ENCODE data around the gene SMAP1. TPM values are rescaled to one million over a fixed set of nuclear protein-coding genes. Genes with fewer than 3 reads are reported as not detected.

SMAP1 gene
- total RNA-seq, 1 donor: 20.3 TPM

DNA sequence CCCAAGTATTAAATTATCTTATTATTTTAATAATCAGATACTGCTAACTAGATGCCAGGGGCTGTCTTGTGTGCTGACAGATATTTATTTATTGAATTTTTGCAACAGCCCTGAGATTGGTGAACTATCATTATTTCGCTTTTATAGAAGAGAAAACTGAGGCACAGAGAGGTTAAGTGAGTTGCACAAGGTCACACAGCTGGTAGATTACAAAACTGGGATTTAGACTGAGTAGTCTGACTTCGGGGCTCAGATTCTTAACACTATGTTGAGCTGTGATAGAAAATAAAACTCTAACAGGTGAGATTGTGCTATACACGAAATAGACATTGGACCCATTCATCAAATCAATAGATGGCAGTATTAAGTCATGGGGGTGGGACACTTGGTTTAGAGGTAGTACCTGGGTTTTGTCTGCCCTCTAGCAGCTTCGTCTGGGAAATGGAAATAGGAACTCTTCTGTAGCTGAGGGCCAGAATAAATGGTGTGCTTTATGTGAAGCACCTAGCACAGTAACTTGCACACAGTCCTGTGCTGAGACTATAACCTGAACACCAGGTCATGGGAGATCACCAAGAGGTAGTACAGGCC, 175.7 kb downstream of the SMAP1 start:
- H3K4me3 ChIP-seq (ENCODE audit: low read depth, low read length): no peak overlapping the region
- no peak for DNase-seq (ENCODE audit: low read depth)
- TF ChIP-seq, protein P1, sequence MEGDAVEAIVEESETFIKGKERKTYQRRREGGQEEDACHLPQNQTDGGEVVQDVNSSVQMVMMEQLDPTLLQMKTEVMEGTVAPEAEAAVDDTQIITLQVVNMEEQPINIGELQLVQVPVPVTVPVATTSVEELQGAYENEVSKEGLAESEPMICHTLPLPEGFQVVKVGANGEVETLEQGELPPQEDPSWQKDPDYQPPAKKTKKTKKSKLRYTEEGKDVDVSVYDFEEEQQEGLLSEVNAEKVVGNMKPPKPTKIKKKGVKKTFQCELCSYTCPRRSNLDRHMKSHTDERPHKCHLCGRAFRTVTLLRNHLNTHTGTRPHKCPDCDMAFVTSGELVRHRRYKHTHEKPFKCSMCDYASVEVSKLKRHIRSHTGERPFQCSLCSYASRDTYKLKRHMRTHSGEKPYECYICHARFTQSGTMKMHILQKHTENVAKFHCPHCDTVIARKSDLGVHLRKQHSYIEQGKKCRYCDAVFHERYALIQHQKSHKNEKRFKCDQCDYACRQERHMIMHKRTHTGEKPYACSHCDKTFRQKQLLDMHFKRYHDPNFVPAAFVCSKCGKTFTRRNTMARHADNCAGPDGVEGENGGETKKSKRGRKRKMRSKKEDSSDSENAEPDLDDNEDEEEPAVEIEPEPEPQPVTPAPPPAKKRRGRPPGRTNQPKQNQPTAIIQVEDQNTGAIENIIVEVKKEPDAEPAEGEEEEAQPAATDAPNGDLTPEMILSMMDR (IDR thresholded peaks at IDR 0.05; ENCODE audit: insufficient read depth, low read depth, low read length): no peak

DNA sequence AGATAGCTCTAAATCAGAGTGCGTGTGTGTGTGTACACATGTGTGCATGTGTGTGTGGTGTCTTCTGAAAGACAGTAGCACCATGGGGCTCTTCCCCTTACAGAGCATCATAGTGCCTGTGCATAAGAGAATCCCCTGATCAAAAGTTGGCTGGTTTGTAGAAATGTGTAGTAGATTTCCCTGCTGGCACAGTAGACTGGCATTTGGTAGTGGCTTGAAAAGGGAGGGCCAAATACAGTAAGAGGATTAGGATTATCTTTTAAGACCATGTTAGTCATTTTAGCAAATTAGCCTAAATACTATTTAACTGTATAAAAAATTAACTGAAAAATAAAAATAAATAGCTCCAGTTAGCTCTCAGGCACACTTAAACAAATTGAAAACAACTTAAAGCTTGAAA, 176.6 kb downstream of the SMAP1 start:
- TF ChIP-seq, protein P1 (IDR thresholded peaks at IDR 0.05; ENCODE audit: insufficient read depth, low read depth, low read length): no peak
- no peak overlapping the region for H3K4me3 ChIP-seq (ENCODE audit: low read depth, low read length)
- no peak for DNase-seq (ENCODE audit: low read depth)

DNA sequence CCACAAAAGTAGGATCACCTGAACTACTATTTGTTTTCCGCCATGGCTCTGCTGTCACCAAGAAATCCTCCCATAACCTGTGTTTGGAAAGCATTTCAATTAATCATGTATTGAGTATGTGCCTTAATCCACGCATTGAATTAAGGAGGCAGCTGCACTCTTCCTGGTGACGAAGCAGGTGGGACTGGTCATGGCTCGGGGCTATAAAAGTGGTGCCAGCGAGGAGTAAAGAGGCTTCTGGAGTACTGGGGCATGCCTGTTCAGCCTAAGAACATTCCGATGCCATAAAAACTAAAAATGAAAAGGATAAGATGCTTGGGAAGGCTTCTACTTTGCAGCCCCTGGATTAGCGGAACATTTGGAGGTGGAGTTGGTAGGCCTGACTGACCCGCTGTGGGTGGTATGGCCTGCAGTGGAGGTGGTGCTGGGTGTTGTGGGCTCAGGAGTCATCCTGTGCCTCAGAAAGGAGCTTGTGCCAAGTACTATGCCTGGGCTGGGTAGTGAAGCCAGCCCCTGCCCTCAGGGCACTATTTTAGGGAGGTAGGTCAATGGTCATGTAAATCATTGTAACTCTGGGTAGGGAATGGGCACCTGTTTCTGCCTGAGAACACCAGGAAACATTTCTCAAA, 178.6 kb downstream of the SMAP1 start:
- no peak overlapping the region for H3K4me3 ChIP-seq (ENCODE audit: low read depth, low read length)
- TF ChIP-seq, protein P1 (IDR thresholded peaks at IDR 0.05; ENCODE audit: insufficient read depth, low read depth, low read length): no peak
- DNase-seq (ENCODE audit: low read depth): no peak

DNA sequence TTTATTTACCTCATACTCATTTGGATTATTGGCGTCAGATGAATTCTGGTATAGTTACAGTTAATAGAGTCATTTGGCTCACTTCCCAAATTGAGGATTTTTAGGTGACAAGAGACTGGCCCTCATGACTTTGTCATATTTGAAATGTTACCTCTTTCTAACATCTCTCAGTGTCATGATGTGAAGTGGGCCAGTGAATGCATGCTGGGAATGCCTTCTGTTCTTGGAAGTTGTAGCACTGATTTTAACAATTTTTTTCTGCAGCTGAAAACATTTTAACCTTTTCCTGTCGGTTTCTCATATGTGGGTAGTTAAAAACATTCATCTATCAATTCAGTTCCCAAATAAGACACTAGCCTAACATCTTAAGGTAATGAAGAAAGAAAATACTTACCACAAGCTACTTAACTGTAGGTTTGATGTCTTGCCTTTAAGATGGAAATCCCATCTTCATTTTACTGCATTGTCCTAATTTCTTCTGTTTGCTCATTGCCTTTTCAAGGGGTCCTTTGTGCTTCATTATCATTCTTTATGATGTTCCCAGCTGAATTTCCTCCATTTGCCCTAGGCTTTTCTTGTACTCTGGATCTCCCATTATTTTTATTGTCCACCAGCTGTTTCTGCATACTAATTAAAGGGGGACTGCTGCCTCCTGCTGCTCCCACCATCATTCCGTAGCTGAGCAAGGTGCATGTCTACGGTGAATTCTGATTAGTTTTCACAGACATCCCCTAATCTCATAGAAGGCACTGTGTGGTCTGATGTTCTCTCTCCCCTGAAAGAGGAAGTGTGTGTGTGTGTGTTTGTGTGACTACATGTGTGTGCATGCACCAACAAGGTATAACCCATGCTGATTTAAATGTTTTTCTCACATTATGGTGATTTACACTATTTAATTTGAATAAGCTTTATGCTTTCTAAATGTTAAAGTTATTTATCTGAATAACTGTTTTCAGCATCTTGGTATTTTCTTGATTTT, 179.7 kb downstream of the SMAP1 start:
- TF ChIP-seq, protein P1 (IDR thresholded peaks at IDR 0.05; ENCODE audit: insufficient read depth, low read depth, low read length): no peak
- DNase-seq (ENCODE audit: low read depth): no peak
- no peak overlapping the region for H3K4me3 ChIP-seq (ENCODE audit: low read depth, low read length)

DNA sequence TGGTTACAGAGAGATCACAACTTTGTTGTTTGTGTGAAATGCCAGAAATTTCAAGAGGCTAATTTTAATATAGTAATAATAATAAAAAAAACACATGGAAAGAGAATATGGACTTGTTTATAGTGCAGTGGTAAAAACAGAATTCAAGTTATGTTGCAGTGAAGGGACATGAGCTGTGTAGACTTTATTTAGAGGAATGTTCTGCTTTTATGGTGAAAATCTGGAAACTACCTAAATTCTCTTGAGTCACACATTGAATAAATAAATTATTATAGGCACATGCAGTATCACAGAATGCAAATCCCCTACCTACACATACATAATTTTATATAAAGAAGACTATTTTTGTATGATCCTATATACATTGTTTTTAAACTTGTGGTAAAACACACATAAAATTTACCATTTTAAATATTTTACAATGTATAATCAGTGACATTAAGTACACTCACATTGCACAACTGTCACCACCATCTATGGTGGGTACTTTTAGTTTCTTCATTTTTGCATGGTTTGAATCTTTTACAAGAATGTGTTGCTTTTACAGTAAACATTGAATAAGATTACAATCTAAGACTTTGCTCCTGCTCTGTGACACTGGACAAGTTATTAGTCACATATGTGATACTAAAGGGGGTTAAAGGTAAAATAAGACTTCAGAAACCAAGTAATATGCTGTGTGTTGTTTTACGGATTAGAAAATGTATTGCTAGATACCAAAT, 181.8 kb downstream of the SMAP1 start:
- no peak overlapping the region for H3K4me3 ChIP-seq (ENCODE audit: low read depth, low read length)
- TF ChIP-seq, protein P1 (IDR thresholded peaks at IDR 0.05; ENCODE audit: insufficient read depth, low read depth, low read length): no peak
- peak; percentile 44 for DNase-seq (ENCODE audit: low read depth)

DNA sequence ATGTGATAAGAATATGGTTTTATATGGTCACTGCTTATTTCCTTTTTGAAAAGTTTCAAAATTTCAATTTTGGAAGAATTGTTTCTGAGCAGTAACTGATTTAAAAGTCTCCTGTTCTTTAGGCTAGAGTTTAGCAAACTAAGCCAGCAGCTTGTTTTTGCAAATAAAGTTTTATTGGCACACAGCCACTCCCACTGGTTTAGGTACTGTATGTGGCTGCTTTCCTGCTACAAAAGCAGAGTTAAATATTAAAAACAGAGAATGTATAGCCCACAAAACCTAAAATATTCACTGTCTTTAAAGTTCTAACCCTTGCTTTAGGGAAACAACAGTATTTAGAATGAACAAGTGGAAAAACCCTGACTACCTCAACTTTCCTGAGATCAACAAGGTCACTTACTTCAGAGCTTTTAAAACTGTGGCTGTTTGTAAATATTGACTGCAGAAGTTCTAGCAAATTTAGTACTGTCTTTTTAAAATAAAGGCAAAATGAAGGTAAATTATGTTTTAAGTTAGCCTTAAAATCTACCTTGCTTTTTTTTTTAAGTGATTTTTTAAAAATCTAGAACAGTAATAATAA, 185.1 kb downstream of the SMAP1 start:
- no peak for DNase-seq (ENCODE audit: low read depth)
- H3K4me3 ChIP-seq (ENCODE audit: low read depth, low read length): no peak overlapping the region
- TF ChIP-seq, protein P1 (IDR thresholded peaks at IDR 0.05; ENCODE audit: insufficient read depth, low read depth, low read length): no peak
